Upper lobe of left lung (tissue), 4 donors: ENCODE measurements around the gene LIMD2.

Source experiments
- EP300 ChIP-seq, 4 donors: sonication (generic); formaldehyde crosslinking; IDR thresholded peaks; one replicate each; pipeline ENCODE4 v1.5.1; 2017; ENCODE audit warnings: antibody characterized with exemption in 4 of 4, control low read depth in 2 of 4
- TF ChIP-seq, protein P1 (sequence below), 6 experiments: fragments of 450-650 bp in 4 of 6; fragments of 200-600 bp in 2 of 6; sonication (generic) in 2 of 6; IDR thresholded peaks; one replicate each; pipeline ENCODE4 v1.5.1; 2016 to 2019; ENCODE audit warnings: antibody characterized with exemption in 6 of 6

GRCh38 chr17:63709110-63709509 is 9.2 kb upstream of the LIMD2 start:
- TF ChIP-seq, protein P1, sequence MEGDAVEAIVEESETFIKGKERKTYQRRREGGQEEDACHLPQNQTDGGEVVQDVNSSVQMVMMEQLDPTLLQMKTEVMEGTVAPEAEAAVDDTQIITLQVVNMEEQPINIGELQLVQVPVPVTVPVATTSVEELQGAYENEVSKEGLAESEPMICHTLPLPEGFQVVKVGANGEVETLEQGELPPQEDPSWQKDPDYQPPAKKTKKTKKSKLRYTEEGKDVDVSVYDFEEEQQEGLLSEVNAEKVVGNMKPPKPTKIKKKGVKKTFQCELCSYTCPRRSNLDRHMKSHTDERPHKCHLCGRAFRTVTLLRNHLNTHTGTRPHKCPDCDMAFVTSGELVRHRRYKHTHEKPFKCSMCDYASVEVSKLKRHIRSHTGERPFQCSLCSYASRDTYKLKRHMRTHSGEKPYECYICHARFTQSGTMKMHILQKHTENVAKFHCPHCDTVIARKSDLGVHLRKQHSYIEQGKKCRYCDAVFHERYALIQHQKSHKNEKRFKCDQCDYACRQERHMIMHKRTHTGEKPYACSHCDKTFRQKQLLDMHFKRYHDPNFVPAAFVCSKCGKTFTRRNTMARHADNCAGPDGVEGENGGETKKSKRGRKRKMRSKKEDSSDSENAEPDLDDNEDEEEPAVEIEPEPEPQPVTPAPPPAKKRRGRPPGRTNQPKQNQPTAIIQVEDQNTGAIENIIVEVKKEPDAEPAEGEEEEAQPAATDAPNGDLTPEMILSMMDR (IDR thresholded peaks at IDR 0.05), result no peak
- TF ChIP-seq EP300 (IDR thresholded peaks at IDR 0.05), result no peak
